Vagina (tissue), 2 donors: ENCODE measurements around the gene PXN. TPM values are rescaled to one million over a fixed set of nuclear protein-coding genes. Genes with fewer than 3 reads are reported as not detected.
A peak's percentile ranks its signal among the peaks of the same experiment; 100 is the strongest.
"Not testable (repeated sequence)": the region's sequence is repeated elsewhere in the genome, so short reads cannot be mapped to it uniquely, and the experiment has no call there.

Source experiments
- DNase-seq, 2 donors: peaks; one replicate each; pipeline ENCODE4 v3.0.0-alpha.2; 2017; ENCODE audit errors: extremely low spot score in 2 of 2
- H3K27ac ChIP-seq: fragments of 200-600 bp; sonication (generic); one replicate; pipeline ENCODE4 v1.5.1; 2019
- H3K27me3 ChIP-seq: fragments of 200-600 bp; sonication (generic); one replicate; pipeline ENCODE4 v1.5.1; 2019
- H3K36me3 ChIP-seq, 2 donors: fragments of 200-600 bp; sonication (generic); one replicate each; pipeline ENCODE4 v1.5.1; 2017 to 2019
- H3K4me1 ChIP-seq: fragments of 200-600 bp; sonication (generic); one replicate; pipeline ENCODE4 v1.5.1; 2019
- H3K4me3 ChIP-seq, 2 donors: fragments of 200-600 bp; sonication (generic); 1 replicate in 1 of 2; 2 replicates in 1 of 2; pipeline ENCODE4 v1.5.1; 2016 to 2019
- H3K9me3 ChIP-seq: fragments of 200-600 bp; sonication (generic); one replicate; pipeline ENCODE4 v1.5.1; 2019
- POLR2A ChIP-seq, 2 donors: fragments of 450-650 bp; IDR thresholded peaks; one replicate each; pipeline ENCODE4 v1.6.1; 2017; ENCODE audit warnings: antibody characterized with exemption in 2 of 2, mild to moderate bottlenecking in 2 of 2, moderate library complexity in 2 of 2
- POLR2AphosphoS5 ChIP-seq, 2 donors: sonication (generic); formaldehyde crosslinking; IDR thresholded peaks; one replicate each; pipeline ENCODE4 v1.9.0; 2017; ENCODE audit warnings: antibody characterized with exemption in 2 of 2, mild to moderate bottlenecking in 2 of 2, low read depth in 1 of 2; ENCODE audit not compliant: insufficient read depth in 1 of 2
- intact Hi-C: fragments of 100-400 bp; cut with DNase I; formaldehyde crosslinking; loops from one replicate; pipeline ENCODE4 v1.15.1; 2023
- total RNA-seq: library from RNA; depleted of rRNA; stranded (reverse); fragments of >200 nt; gene quantifications from one replicate; pipeline ENCODE4 v1.2.3, GENCODE V29; 2016
- TF ChIP-seq, protein P1 (sequence below), 3 experiments: fragments of 450-650 bp in 2 of 3; fragments of 200-600 bp in 1 of 3; sonication (generic) in 1 of 3; IDR thresholded peaks; one replicate each; pipeline ENCODE4 v1.5.1; 2017 to 2019; ENCODE audit warnings: antibody characterized with exemption in 3 of 3, mild to moderate bottlenecking in 2 of 3, moderate library complexity in 2 of 3

The PXN gene
- total RNA-seq, 1 donor from 2014 or later = 95.3 TPM

DNA sequence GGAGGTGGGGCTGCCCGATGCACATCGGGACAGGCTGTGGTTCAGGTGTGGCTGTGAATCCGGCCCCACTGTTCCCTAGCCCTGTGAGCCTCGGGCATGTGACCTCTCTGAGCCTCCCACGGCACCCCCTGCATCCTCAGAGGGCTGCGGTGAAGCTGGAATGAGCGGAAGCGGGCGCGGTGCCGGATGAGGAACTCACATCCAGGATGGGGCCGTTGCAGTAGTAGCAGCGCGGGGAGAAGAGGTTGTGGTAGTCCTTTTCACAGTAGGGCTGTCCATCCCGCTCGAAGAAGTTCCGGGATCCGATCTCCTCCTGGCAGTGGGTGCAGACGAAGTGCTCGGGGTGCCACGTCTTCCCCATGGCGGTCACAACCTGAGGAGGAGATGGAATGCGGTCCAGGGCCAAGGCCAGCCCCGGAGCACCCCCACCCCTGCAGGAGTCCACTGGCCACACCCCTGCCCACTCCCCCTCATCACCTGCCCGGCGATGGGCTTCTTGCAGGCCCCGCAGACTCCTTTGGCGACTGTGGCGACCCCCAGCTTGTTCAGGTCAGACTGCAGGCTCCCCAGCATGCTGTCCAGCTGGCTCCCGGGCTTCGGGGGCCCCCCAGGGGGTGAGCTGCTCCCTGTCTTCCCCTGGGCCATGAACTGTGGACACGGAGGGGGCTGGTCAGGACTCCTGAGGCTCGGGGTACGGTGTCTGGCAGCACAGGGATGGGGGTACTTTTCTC lies 50.7 kb downstream of the PXN start:
- no peak for TF ChIP-seq POLR2A (IDR thresholded peaks at IDR 0.05)
- TF ChIP-seq, protein P1, sequence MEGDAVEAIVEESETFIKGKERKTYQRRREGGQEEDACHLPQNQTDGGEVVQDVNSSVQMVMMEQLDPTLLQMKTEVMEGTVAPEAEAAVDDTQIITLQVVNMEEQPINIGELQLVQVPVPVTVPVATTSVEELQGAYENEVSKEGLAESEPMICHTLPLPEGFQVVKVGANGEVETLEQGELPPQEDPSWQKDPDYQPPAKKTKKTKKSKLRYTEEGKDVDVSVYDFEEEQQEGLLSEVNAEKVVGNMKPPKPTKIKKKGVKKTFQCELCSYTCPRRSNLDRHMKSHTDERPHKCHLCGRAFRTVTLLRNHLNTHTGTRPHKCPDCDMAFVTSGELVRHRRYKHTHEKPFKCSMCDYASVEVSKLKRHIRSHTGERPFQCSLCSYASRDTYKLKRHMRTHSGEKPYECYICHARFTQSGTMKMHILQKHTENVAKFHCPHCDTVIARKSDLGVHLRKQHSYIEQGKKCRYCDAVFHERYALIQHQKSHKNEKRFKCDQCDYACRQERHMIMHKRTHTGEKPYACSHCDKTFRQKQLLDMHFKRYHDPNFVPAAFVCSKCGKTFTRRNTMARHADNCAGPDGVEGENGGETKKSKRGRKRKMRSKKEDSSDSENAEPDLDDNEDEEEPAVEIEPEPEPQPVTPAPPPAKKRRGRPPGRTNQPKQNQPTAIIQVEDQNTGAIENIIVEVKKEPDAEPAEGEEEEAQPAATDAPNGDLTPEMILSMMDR (IDR thresholded peaks at IDR 0.05) = no peak
- TF ChIP-seq POLR2AphosphoS5 (IDR thresholded peaks at IDR 0.05; ENCODE audit: insufficient read depth in 1 of 2, low read depth in 1 of 2) = no peak
- Histone ChIP-seq H3K4me3 (no peak overlapping the region), H3K4me1 (no peaks in the 10 kb centered on the region), H3K9me3 (no peaks in the 10 kb centered on the region), H3K27ac (no peak overlapping the region), H3K27me3 (no peaks in the 10 kb centered on the region), H3K36me3 (peaks cover 0 to 76% of the 10 kb centered on the region in 2 donors)
- intact Hi-C loops = no loop called here
- DNase-seq = no peak

DNA sequence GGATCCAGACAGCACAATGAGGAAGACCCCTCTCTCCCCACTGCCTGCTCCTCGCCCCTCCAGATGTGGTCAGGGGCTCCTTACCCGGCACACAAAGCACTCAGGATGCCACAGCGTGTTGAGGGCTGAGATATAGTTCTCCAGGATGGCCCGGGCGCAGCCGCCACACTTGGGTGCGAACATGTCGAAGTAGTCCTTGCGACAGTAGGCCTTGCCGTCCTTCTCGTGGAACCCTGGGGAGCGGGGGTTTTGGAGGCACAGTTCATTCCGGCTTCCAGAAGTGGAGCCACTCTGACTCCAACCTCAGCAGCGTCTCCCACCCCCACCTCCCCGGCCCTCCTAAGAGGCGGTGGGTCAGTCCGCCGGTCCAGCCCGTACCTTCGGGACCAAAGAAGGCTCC lies 51.8 kb downstream of the PXN start:
- TF ChIP-seq POLR2A (IDR thresholded peaks at IDR 0.05) = no peak
- TF ChIP-seq, protein P1 (IDR thresholded peaks at IDR 0.05) = no peak
- TF ChIP-seq POLR2AphosphoS5 (IDR thresholded peaks at IDR 0.05; ENCODE audit: insufficient read depth in 1 of 2, low read depth in 1 of 2) = no peak
- Histone ChIP-seq H3K9me3 (no peaks in the 10 kb centered on the region), H3K4me1 (no peaks in the 10 kb centered on the region), H3K4me3 (no peak overlapping the region), H3K36me3 (peaks cover 0 to 66% of the 10 kb centered on the region in 2 donors), H3K27me3 (no peaks in the 10 kb centered on the region), H3K27ac (no peak overlapping the region)
- intact Hi-C loops = no loop called here
- no peak for DNase-seq

DNA sequence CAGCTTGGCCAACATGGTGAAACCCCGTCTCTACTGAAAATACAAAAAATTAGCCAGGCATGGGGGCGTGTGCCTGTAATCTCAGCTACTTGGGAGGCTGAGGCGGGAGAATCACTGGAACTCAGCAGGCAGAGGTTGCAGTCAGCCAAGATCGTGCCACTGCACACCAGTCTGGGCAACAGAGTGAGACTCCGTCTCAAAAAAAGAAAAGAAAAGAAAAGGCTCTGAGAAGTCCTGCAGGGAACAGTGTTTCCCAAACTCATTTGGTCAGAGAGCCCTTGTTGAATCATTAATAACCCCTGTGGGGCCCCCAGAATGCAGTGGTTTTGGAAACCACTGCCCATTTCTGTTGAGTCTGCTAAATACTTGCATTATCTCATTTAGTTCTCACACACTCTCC lies 52.3 kb downstream of the PXN start:
- peaks cover 0 to 61% of the 10 kb centered on the region in 2 donors for H3K36me3 ChIP-seq
- DNase-seq, H3K27ac ChIP-seq, H3K4me1 ChIP-seq, H3K4me3 ChIP-seq, intact Hi-C loops, H3K27me3 ChIP-seq, H3K9me3 ChIP-seq: not testable (repeated sequence)

DNA sequence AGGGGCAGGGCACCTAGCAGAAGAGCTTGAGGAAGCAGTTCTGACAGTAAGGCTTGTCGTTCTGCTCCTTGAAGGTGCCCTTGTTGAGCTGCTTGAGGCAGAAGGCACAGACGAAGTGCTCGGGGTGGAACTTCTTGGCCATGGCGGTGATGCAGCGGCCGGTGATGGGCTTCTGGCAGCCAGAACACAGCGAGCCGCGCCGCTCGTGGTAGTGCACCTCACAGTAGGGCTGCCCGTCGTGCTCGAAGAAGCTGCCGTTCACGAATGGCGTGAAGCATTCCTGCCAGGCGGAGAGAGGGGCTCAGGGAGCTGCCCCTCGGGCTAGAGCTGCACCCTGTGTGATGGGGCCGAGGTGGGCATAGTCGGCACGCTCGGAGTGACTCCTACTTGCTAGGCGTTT lies 53.2 kb downstream of the PXN start:
- H3K36me3 ChIP-seq = peaks cover 0 to 56% of the 10 kb centered on the region in 2 donors
- intact Hi-C loops = no loop called here
- no peak for DNase-seq

DNA sequence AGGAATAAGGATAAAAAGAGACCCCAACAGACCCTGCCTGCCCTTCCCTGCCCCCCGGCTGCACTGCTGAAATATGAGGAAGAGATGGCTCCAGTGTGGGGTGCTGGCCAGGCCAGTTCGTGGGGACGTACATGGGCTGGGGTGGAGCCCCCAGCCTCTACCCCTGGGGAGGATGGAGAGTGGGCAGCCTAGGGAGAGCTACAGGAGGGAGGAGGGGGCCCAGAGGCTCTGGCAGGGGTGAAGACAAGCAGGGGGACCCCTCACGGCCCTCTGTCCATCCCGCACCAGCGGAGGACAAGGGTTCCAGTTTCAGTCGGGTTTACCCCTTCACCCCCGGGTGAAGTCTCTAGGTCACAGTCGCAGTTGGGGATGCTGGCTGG lies 53.6 kb downstream of the PXN start:
- Histone ChIP-seq H3K4me3 (no peak overlapping the region), H3K4me1 (no peaks in the 10 kb centered on the region), H3K9me3 (no peaks in the 10 kb centered on the region), H3K36me3 (peaks cover 0 to 56% of the 10 kb centered on the region in 2 donors), H3K27ac (no peak overlapping the region), H3K27me3 (no peaks in the 10 kb centered on the region)
- no peak for TF ChIP-seq POLR2A (IDR thresholded peaks at IDR 0.05)
- peak in 1 of 2 donors; percentile 22 for TF ChIP-seq POLR2AphosphoS5 (IDR thresholded peaks at IDR 0.05; ENCODE audit: insufficient read depth in 1 of 2, low read depth in 1 of 2)
- TF ChIP-seq, protein P1 (IDR thresholded peaks at IDR 0.05) = no peak
- intact Hi-C loops = no loop called here
- no peak for DNase-seq

More for the DNA sequence above, 53.2 kb downstream of the PXN start:
- Histone ChIP-seq H3K27ac (no peak overlapping the region), H3K4me1 (no peaks in the 10 kb centered on the region), H3K27me3 (no peaks in the 10 kb centered on the region), H3K4me3 (no peak overlapping the region), H3K9me3 (no peaks in the 10 kb centered on the region)
- TF ChIP-seq, protein P1 (IDR thresholded peaks at IDR 0.05) = no peak
- TF ChIP-seq POLR2AphosphoS5 (IDR thresholded peaks at IDR 0.05; ENCODE audit: insufficient read depth in 1 of 2, low read depth in 1 of 2) = no peak
